GM18511 (cell line): ENCODE data around the gene FGF23.

Source experiments
- ATAC-seq: cut with Tn5 transposase; IDR thresholded peaks from one replicate; pipeline ENCODE4 v1.9.1; 2021; ENCODE audit warnings: mild to moderate bottlenecking, moderate library complexity; ENCODE audit not compliant: unreplicated experiment

FGF23 gene

DNA sequence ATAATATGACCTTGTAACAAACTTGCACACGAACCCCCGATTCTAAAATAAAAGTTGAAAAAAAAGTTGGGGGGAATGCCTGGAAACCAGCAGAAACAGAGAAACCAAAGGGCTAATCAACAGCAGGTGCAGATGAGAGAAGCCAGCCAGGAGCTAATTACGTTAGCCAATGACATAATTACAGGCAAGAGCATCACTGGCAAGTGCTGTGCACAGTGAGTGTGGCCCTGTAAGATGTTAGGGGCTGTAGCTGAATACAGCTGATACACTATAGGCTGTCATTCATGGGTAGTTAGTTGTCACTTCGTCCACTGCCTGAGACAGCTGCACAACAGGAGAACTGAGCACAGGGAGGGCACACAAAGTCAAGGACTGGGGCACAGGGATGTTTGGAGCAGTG, 7.3 kb upstream of the FGF23 start:
- no peak for ATAC-seq

DNA sequence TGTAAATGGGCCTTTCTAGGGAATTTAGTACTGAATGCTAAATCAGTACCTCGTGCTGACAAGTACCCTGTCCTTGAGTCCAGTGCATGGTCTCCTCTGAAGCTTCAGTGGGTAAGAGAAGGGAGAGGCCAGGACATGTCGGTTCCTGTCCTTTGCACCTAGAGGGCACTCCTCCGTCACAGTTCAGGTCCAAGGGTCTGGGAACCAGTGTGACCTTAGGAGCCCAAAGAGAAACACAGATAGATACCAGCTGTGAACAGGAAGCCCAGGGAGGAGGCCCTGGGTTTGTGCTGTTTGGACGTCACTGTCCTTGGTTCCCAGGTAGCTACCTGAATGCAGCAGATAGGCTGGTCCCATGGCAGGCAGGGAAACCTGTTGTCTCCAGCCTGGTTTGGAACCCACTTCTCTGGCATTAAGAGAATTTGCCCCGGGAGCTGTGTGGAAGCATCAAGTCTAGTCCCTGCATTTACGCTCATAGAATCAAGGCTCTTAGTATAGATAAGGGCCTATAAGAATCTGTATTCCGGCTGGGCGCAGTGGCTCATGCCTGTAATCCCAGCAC, 3.9 kb upstream of the FGF23 start:
- ATAC-seq, result no peak

DNA sequence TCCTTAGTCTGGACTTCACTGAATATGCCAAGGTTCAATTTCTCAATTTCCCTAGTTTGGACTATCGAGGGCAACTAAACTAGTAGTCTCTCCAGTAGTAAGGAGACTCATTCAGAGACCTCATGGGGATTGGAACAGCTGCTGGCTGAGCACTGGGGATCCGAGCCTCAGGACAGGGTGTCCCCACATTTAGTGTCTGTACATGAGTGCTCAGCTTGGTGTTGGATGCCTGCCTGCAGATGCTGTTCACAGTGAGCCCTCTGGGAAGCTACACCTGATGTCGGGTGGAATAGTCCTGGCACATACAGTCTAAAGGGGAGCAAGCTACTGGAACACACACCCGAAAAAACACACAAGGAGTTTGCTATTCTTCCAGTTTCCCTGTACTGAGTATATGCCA, 820 bp upstream of the FGF23 start:
- ATAC-seq, result no peak

DNA sequence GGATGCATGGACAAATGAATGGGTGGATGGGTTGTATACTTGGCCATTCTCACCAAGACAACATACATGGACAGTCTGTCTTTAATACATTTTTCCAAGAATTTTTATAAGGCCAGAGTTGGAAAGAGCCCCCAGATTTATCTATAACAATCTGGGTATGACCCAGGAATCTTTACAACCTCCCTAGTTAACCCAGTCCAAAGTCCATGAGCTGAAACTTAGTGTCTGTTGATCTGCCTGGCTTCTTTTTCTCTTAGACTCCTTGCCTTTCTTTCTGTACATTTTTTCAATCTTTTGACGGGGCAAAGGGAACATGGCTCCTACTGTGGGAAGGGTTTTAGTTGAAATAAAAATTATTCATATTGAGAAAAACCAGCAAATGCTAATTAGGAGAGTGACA, 740 bp downstream of the FGF23 start:
- no peak for ATAC-seq

DNA sequence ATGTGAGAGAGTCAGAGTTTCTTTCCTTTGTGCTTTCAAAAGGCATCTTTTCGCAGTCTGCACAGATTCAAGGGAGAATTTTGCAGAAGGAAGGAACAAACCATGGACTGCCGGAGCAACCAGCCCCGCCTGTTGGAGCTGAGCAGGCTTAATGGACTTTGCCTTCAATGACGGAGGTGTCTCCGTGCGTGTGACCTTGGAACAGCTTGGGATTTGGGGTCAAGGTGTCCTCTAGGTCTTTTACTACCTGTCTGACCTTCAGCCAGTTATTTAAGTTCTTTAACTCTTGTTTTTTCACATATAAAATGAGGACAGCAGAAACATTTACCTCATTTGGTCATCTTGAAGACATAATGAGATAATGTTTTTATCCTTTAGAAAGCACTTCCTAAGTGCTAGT, 4.1 kb downstream of the FGF23 start:
- no peak for ATAC-seq

DNA sequence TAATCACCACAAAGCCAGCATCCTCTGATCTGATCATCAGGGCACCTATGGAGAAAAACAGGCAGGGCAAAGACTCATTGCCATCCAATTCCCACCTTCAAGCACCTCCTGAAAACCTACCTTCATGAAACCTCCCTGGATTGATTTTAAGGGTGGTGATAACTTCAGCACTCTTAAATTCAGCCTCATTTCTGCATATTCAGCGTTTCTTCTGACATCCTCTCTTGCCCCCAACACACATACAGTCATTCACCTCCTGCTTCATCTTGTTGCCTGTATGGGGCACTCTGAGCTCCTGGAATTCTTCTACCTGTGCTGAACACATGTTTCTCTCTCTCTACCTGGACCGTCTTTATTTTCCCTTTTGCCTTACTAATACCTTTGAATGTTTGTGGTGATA, 6.9 kb downstream of the FGF23 start:
- no peak for ATAC-seq

DNA sequence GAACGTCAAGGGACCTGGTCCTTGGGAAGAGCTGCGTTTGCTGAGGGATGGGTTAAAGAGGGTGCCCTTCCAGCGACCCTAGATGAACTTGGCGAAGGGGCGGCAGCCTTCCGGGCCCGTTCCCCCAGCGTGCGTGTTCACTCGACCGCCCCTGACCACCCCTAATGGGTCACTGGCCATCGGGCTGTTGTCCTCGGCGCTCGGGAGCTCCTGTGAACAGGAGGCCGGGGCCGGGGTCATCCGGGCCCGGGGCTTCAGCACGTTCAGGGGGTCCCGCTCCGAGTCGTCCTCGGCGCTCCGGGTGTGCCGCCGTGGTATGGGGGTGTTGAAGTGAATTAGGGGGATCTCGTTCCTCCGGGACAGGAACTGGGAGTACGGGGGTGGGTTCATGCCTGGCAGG, 9.2 kb downstream of the FGF23 start:
- no peak for ATAC-seq

DNA sequence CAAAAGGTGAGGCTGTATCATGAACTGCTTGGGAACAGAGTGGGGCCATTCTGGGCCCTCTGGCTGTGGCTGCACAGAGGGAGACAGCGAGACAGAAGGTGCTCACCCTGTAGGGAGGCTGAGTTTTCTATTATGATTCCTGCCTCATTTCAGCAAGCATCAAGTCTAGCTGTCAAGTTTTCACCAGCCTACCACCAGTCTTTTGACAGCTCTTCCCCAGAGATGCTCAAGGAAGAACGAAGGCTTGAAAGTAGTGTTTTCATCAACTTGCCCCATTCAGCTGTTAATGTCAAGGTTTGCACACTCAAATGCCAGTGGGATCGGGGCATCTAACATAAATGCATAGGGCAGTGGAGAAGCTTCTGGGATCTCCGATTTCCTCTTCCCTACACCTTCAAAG, 10.0 kb downstream of the FGF23 start:
- no peak for ATAC-seq

DNA sequence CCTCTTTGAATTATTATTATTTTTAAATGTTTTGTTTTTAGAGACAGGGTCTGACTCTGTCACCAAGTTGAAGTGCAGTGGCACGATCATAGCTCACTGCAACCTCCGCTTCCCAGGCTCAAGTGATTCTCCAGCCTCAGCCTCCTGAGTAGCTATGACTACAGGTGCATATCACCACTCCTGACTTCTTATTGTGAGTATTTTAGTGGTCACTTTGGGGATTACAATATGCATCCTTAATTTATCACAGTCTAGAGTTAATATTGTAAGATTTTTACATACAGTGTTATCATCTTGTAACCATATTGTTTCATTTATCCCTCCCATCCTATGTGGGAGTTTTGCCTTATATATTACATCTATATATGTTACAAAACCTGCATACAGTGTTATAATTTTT, 13.4 kb downstream of the FGF23 start:
- no peak for ATAC-seq

DNA sequence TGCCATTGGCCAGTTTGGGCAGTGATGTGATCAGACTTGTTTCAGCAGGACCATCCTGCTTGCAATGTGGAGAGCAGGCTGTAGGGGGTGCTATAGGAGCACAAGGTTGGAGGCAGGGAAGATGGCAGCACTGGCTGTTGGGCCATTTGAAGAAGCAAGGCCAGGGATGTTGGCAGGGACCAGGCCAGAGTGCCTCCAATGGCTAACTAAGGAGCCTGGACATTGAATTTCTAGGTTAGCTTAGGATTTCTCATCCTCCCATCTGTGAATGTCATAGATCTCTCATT, 23.5 kb downstream of the FGF23 start:
- no peak for ATAC-seq

DNA sequence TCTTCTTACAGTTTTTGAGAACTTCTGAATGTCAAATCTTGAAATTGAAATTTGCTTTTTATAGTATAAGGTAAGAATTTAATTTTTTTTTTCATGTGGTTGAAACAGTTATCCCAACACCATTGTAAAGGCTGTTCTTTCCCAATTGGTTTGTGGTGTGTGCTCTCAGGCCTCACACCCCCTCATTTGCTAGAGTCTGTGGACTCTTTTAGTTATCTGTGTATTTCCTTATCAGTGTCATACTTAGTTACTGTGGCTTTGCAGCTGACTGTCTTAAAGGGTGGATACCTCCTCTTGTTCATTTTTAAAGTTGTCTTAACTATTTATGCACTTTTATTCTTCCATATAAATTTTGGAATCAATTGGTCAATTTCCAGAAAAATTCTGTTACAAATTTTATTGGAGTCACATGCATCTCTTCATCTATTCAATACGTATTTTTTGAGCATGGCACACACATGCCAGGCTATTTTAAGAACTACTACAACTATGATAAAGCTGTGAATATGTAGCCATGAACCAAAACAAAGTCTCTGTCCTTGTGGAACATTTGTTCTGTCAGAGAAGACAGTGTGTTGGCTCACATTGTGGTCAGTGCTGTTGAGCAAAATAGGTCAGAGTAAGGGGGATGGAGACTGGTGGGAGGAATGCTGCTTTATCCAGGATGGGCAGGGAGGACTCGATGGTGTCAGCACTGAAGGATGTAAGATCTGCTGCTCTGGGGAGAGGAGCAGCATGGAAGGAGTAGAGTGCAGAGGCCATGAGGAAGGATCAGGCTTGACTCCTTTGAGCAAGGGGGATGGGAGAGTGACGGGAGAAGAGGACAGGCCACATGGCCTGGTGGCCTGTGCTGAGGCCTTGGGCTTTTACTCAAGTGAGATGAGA, 24.1 kb downstream of the FGF23 start:
- ATAC-seq, result no peak

DNA sequence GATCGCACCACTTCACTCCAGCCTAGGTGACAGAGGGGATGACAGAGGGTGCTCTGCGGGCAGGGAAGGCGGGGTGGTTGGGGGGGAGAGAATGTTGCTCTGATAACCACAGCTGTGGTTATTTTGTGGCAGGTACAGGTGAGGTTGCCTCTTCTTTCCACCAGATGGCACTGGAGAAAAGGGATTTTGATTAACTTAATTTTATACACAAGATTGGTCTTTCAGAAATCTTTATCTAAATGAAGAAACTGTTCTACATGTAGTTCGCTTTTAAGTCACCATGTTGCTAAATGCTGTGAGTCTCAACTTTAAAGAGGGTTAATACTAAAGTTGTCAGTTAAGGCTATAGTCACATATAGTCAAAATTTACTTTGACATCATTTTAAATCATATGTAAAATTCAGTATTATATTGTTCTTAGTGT, 25.7 kb downstream of the FGF23 start:
- no peak for ATAC-seq

DNA sequence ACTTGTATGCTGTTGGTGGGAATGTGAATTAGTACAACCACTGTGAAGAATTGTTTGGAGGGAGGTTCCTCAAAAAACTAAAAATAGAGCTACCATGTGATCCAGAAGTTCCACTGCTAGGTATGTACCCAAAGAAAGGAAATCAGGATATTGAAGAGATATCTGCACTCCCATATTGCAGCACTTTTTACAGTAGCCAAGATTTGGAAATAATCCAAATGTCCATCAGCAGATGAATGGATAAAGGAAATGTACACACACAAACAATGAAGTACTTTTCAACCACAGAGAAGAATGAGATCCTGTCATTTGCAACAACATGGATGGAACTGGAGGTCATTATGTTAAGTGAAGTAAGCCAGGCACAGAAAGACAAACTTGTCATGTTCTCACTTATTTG, 32.6 kb downstream of the FGF23 start:
- no peak for ATAC-seq

DNA sequence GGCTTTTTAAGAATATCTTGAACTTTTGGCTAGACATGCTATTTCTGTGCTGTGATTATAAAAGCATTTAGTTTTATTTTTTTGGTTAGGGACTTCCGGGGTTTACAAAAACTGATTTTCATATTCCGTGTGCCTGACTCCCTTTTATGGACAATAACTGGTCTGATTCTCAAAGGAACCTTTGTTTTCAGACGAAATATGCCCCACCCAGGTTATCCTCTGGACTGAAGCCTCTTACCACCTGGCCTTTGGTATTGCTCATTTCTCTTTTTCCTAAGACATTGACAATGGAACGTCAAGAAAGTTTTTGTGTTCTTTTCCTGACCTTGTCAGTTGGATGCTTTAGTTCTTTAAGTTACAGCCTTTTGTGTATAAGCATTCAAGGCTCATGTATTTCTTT, 47.7 kb downstream of the FGF23 start:
- ATAC-seq, result no peak

DNA sequence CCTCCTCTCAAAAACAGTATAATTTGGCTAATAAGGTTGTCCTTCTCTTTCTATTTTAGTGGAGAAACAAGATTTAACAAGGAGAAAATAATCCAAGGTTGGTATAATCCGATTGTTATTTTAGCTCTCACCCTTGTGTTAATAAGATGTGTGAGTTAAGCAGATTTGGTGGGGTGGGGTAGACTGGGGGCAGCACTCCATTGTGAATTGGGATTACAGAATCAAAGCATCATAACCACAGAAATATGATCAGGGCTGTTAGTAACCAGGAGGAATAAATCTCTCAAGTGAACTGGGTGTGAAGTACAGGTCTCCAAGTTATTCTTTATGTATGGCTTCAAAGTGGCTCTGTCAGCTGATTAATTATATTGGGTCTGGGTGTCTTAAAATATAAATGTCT, 48.3 kb downstream of the FGF23 start:
- no peak for ATAC-seq

DNA sequence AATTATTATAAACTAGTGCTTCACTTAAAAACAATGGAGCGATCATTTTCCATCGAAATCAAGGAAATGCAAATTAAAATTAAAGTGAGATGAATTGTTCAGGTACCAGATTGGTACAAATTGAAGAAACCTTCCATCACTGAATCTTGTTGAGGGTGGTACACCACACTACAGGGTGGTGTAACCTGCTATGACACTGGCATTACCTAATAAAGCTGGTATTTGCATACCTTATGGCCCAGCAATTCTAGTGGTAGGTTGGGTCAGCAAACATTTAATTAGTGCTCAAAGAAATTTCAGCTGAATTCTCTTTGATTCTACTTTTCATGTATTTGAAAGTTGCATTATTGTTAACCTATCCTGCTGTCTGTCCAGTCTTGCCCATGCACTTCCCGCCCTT, 49.3 kb downstream of the FGF23 start:
- no peak for ATAC-seq

DNA sequence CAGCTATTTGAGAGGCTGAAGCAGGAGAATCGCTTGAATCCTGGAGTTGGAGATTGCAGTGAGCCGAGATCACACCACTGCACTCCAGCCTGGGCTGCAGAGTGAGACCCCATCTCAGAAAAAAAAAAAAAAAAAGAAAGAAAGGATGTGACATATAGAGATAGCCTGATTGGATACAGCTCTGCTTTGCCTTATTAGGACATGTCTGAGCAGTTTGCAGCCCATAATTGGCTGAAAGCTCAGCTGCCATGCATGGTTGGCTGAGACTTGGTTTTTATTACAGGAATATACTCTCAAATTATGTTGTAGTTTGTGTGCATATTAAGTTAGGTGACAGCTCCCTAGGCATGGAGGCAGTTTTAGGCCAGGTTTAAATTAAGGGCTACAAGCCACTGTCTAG, 52.2 kb downstream of the FGF23 start:
- no peak for ATAC-seq

DNA sequence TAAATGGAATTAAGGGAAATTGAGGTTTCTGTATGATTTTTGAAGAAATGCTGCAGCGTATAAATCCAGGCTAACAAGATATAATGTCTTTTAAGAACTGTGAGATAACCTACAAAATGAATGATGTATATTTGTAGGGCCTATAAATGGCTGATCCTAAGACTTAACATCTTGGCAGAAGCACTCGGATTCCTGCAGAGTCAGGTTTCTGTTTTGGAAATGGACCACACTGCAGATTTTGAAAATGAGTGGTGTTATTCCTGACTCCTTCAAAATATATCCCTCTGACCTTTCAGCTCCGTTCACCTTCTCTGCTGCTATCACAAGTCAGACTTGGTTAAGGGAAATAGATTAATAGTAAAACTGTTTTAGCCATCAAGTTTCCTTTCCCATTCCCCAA, 53.5 kb downstream of the FGF23 start:
- ATAC-seq, result no peak

DNA sequence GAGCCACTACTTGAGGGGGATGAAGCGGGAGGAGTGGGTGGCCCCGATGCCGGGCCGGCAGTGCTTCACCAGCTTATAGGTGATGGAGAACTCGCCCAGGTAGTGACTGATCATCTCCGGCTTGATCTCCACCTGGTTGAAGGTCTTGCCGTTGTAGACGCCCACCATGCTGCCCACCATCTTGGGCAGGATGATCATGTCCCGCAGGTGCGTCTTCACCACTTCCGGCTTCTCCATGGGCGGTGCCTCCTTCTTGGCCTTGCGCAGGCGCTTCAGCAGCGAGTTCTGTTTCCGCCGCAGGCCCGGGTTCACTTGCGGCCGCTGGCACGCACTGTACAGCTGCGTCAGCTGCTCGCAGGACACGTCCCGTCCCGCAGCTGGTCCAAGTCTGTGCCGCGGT, 55.1 kb downstream of the FGF23 start:
- no peak for ATAC-seq

DNA sequence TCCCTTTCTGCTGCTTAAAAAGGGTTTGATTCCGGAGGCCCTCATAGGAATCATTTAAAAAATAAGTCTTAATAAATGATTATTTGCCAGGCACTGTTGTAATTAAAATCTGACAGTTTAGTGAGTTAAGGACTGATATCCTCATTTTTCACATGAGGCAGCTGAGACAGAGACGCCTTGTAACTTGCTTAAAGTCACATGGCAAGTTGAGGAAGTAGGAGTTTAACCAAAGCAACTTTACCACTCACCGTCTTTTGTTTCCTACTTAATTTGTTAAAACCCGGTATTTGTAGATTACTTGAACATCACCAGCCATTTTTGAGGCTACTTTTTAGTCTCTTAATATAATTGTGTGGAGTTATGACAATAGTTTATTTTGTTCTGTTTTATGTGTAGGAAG, 56.1 kb downstream of the FGF23 start:
- no peak for ATAC-seq

DNA sequence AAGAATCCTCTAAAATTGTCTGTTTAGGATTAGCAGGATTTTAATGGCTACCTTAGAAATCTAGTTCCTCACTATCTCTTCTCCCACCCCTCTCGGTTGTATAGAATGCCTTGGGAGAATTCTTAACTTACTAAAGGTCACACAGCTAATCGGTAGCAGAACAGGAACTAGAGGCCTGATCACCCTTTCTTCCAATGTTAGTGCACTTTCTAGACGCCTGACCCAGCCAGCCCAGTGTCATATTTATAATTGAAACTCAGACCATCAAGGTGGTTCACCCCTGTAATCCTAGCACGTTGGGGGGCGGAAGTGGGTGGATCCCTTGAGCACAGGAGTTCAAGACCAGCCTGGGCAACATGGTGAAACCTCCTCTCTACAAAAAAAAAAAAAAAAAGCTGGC, 56.8 kb downstream of the FGF23 start:
- no peak for ATAC-seq

DNA sequence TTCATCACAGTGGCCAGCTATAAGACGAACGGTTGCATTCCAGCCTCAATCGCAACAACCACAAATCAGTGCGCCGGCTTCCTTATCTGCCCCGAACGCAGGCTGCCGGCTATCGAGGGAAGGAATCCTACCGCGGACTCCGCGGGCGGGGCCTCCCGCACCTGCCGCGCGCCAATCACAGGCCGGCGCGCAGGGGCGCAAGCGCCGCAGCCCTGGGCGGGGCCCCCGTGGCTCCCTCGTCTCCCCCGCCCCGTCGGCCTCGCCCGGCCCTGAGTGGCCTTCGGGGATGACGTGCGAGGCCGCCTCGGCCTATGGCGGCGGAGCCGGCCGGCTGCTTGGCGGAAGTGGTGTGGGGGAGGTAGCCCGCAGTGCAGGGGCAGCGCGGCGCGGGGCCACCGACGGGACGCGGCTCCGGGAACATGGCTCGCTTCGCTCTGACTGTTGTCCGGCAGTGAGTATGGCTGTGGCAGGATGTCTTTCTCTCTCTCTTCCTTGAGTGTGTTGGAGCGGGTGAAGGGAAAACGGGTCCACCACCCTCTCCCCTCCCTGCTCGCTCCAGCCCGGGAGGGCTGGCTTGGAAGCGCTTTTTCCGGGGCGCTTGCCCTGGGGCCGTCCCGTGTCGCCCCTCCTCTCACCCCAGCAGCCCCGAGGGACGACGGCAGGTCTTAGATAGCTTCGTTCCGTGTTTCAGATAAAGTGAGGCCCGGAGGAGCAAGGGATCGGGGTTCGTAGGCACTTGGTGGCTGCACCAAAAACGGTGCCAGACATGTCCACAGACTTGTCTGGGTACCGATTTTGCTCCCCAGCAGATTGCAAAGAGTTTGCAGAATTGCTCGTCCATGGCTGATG, 58.4 kb downstream of the FGF23 start, which contains the start of gene TIGAR:
Gene TIGAR (plus strand): TSS at position 361 of the 849 bp plus-strand sequence. CDS start 59 bp downstream, at position 420.
- peak; percentile 95 for ATAC-seq
